GM18517 (cell line): ENCODE results near the gene EIF4EBP2.

Experiments used
- ATAC-seq: cut with Tn5 transposase; IDR thresholded peaks from one replicate; pipeline ENCODE4 v1.9.1; 2021; ENCODE audit warnings: mild to moderate bottlenecking, moderate library complexity; ENCODE audit not compliant: unreplicated experiment

EIF4EBP2 gene

GRCh38 chr10:70404036-70404786, at the start of gene EIF4EBP2:
Gene EIF4EBP2 (plus strand): TSS chr10:70404145. CDS start chr10:70404402, 257 bp downstream.
- ATAC-seq: peak; percentile 72

GRCh38 chr10:70354556-70354955, 49.4 kb upstream of the EIF4EBP2 start:
- no peak for ATAC-seq

- ATAC-seq: peak; percentile 65
Measured at GRCh38 chr10:70355051-70356021, 48.6 kb upstream of the EIF4EBP2 start.

- no peak for ATAC-seq
Measured at GRCh38 chr10:70357565-70357964, 46.4 kb upstream of the EIF4EBP2 start.

GRCh38 chr10:70358446-70358845, 45.5 kb upstream of the EIF4EBP2 start:
- ATAC-seq: no peak

- no peak for ATAC-seq
Measured at GRCh38 chr10:70359017-70359550, 44.9 kb upstream of the EIF4EBP2 start.

GRCh38 chr10:70360215-70360614, 43.7 kb upstream of the EIF4EBP2 start:
- no peak for ATAC-seq

- no peak for ATAC-seq
Measured at GRCh38 chr10:70362328-70362727, 41.6 kb upstream of the EIF4EBP2 start.

- ATAC-seq: no peak
Measured at GRCh38 chr10:70363292-70363691, 40.7 kb upstream of the EIF4EBP2 start.

GRCh38 chr10:70363971-70364771, 39.8 kb upstream of the EIF4EBP2 start:
- peak; percentile 87 for ATAC-seq

GRCh38 chr10:70364772-70365091, 39.2 kb upstream of the EIF4EBP2 start:
- ATAC-seq: peak; percentile 18

- ATAC-seq: no peak
Measured at GRCh38 chr10:70367195-70367796, 36.6 kb upstream of the EIF4EBP2 start.

GRCh38 chr10:70368774-70369482, 35.0 kb upstream of the EIF4EBP2 start:
- no peak for ATAC-seq

GRCh38 chr10:70369498-70370018, 34.4 kb upstream of the EIF4EBP2 start:
- no peak for ATAC-seq

- no peak for ATAC-seq
Measured at GRCh38 chr10:70370766-70371165, 33.2 kb upstream of the EIF4EBP2 start.

GRCh38 chr10:70371846-70372245, 32.1 kb upstream of the EIF4EBP2 start:
- no peak for ATAC-seq

GRCh38 chr10:70374775-70375614, 28.9 kb upstream of the EIF4EBP2 start:
- ATAC-seq: no peak
